ENCODE data around the gene MTCL1.

Gene MTCL1

GRCh38 chr18:8826514-8826913 lies 121.2 kb downstream of the MTCL1 start:
- Histone ChIP-seq H3K36me3 (ENCODE audit: insufficient read depth, insufficient read length, low read length) (peaks cover 68% of the 10 kb centered on the region), H3K9me3 (ENCODE audit: insufficient read depth, low read length) (no peaks in the 10 kb centered on the region), H3K4me3 (ENCODE audit: insufficient read length, low read depth) (no peak overlapping the region), H3K27me3 (ENCODE audit: insufficient read depth, insufficient read length) (no peaks in the 10 kb centered on the region), H3K9ac (ENCODE audit: insufficient read length, low read depth) (no peak overlapping the region), H3K4me1 (ENCODE audit: insufficient read depth, insufficient read length) (peaks cover 7% of the 10 kb centered on the region)
- TF ChIP-seq SUZ12 (IDR thresholded peaks at IDR 0.05; ENCODE audit: extremely low read depth, insufficient read depth, insufficient read length) = no peak
- no peak for TF ChIP-seq ZNF274 (IDR thresholded peaks at IDR 0.05; ENCODE audit: low read depth, low read length)
- TF ChIP-seq YY1 (IDR thresholded peaks at IDR 0.05; ENCODE audit: insufficient read depth, insufficient read length) = no peak
- no peak for DNase-seq (ENCODE audit: low read depth, low spot score)

GRCh38 chr18:8826971-8827370 lies 121.6 kb downstream of the MTCL1 start:
- no peaks in the 10 kb centered on the region for H3K27me3 ChIP-seq (ENCODE audit: insufficient read depth, insufficient read length)
- H3K9me3 ChIP-seq (ENCODE audit: insufficient read depth, low read length) = no peaks in the 10 kb centered on the region
- H3K4me3 ChIP-seq (ENCODE audit: insufficient read length, low read depth) = no peak overlapping the region
- no peak overlapping the region for H3K9ac ChIP-seq (ENCODE audit: insufficient read length, low read depth)
- peaks cover 7% of the 10 kb centered on the region for H3K4me1 ChIP-seq (ENCODE audit: insufficient read depth, insufficient read length)
- TF ChIP-seq YY1 (IDR thresholded peaks at IDR 0.05; ENCODE audit: insufficient read depth, insufficient read length) (no peak), SUZ12 (IDR thresholded peaks at IDR 0.05; ENCODE audit: extremely low read depth, insufficient read depth, insufficient read length) (no peak), ZNF274 (IDR thresholded peaks at IDR 0.05; ENCODE audit: low read depth, low read length) (no peak)
- peaks cover 67% of the 10 kb centered on the region for H3K36me3 ChIP-seq (ENCODE audit: insufficient read depth, insufficient read length, low read length)
- no peak for DNase-seq (ENCODE audit: low read depth, low spot score)

- Histone ChIP-seq H3K27me3 (ENCODE audit: insufficient read depth, insufficient read length) (no peaks in the 10 kb centered on the region), H3K9me3 (ENCODE audit: insufficient read depth, low read length) (no peaks in the 10 kb centered on the region), H3K36me3 (ENCODE audit: insufficient read depth, insufficient read length, low read length) (peaks cover 59% of the 10 kb centered on the region), H3K4me3 (ENCODE audit: insufficient read length, low read depth) (no peak overlapping the region), H3K4me1 (ENCODE audit: insufficient read depth, insufficient read length) (peaks cover 7% of the 10 kb centered on the region), H3K9ac (ENCODE audit: insufficient read length, low read depth) (no peak overlapping the region)
- no peak for DNase-seq (ENCODE audit: low read depth, low spot score)
- TF ChIP-seq YY1 (IDR thresholded peaks at IDR 0.05; ENCODE audit: insufficient read depth, insufficient read length) (no peak), ZNF274 (IDR thresholded peaks at IDR 0.05; ENCODE audit: low read depth, low read length) (no peak), SUZ12 (IDR thresholded peaks at IDR 0.05; ENCODE audit: extremely low read depth, insufficient read depth, insufficient read length) (no peak)
Observed at GRCh38 chr18:8828300-8828699, 122.9 kb downstream of the MTCL1 start.

GRCh38 chr18:8828798-8829197 lies 123.4 kb downstream of the MTCL1 start:
- Histone ChIP-seq H3K9ac (ENCODE audit: insufficient read length, low read depth) (no peak overlapping the region), H3K4me1 (ENCODE audit: insufficient read depth, insufficient read length) (peaks cover 7% of the 10 kb centered on the region), H3K4me3 (ENCODE audit: insufficient read length, low read depth) (no peak overlapping the region), H3K27me3 (ENCODE audit: insufficient read depth, insufficient read length) (no peaks in the 10 kb centered on the region), H3K9me3 (ENCODE audit: insufficient read depth, low read length) (no peaks in the 10 kb centered on the region), H3K36me3 (ENCODE audit: insufficient read depth, insufficient read length, low read length) (peaks cover 54% of the 10 kb centered on the region)
- TF ChIP-seq ZNF274 (IDR thresholded peaks at IDR 0.05; ENCODE audit: low read depth, low read length) (no peak), YY1 (IDR thresholded peaks at IDR 0.05; ENCODE audit: insufficient read depth, insufficient read length) (no peak), SUZ12 (IDR thresholded peaks at IDR 0.05; ENCODE audit: extremely low read depth, insufficient read depth, insufficient read length) (no peak)
- DNase-seq (ENCODE audit: low read depth, low spot score) = no peak

- TF ChIP-seq ZNF274 (IDR thresholded peaks at IDR 0.05; ENCODE audit: low read depth, low read length) = no peak
- TF ChIP-seq YY1 (IDR thresholded peaks at IDR 0.05; ENCODE audit: insufficient read depth, insufficient read length) = no peak
- TF ChIP-seq SUZ12 (IDR thresholded peaks at IDR 0.05; ENCODE audit: extremely low read depth, insufficient read depth, insufficient read length) = no peak
- H3K9ac ChIP-seq (ENCODE audit: insufficient read length, low read depth) = no peak overlapping the region
- no peak overlapping the region for H3K4me3 ChIP-seq (ENCODE audit: insufficient read length, low read depth)
- H3K9me3 ChIP-seq (ENCODE audit: insufficient read depth, low read length) = no peaks in the 10 kb centered on the region
- DNase-seq (ENCODE audit: low read depth, low spot score) = no peak
- H3K27me3 ChIP-seq (ENCODE audit: insufficient read depth, insufficient read length) = no peaks in the 10 kb centered on the region
- H3K36me3 ChIP-seq (ENCODE audit: insufficient read depth, insufficient read length, low read length) = peaks cover 39% of the 10 kb centered on the region
- H3K4me1 ChIP-seq (ENCODE audit: insufficient read depth, insufficient read length) = peaks cover 7% of the 10 kb centered on the region
Observed at GRCh38 chr18:8830067-8831060, 125.0 kb downstream of the MTCL1 start.

GRCh38 chr18:8831112-8831511 lies 125.8 kb downstream of the MTCL1 start:
- H3K4me3 ChIP-seq (ENCODE audit: insufficient read length, low read depth) = no peak overlapping the region
- no peak overlapping the region for H3K9ac ChIP-seq (ENCODE audit: insufficient read length, low read depth)
- H3K27me3 ChIP-seq (ENCODE audit: insufficient read depth, insufficient read length) = no peaks in the 10 kb centered on the region
- TF ChIP-seq SUZ12 (IDR thresholded peaks at IDR 0.05; ENCODE audit: extremely low read depth, insufficient read depth, insufficient read length) = no peak
- no peak for TF ChIP-seq YY1 (IDR thresholded peaks at IDR 0.05; ENCODE audit: insufficient read depth, insufficient read length)
- TF ChIP-seq ZNF274 (IDR thresholded peaks at IDR 0.05; ENCODE audit: low read depth, low read length) = no peak
- DNase-seq (ENCODE audit: low read depth, low spot score) = no peak
- H3K4me1 ChIP-seq (ENCODE audit: insufficient read depth, insufficient read length) = peaks cover 7% of the 10 kb centered on the region
- peaks cover 31% of the 10 kb centered on the region for H3K36me3 ChIP-seq (ENCODE audit: insufficient read depth, insufficient read length, low read length)
- H3K9me3 ChIP-seq (ENCODE audit: insufficient read depth, low read length) = no peaks in the 10 kb centered on the region

- Histone ChIP-seq H3K4me1 (ENCODE audit: insufficient read depth, insufficient read length) (peaks cover 7% of the 10 kb centered on the region), H3K4me3 (ENCODE audit: insufficient read length, low read depth) (no peak overlapping the region), H3K36me3 (ENCODE audit: insufficient read depth, insufficient read length, low read length) (peaks cover 27% of the 10 kb centered on the region), H3K9me3 (ENCODE audit: insufficient read depth, low read length) (no peaks in the 10 kb centered on the region), H3K27me3 (ENCODE audit: insufficient read depth, insufficient read length) (no peaks in the 10 kb centered on the region), H3K9ac (ENCODE audit: insufficient read length, low read depth) (no peak overlapping the region)
- TF ChIP-seq SUZ12 (IDR thresholded peaks at IDR 0.05; ENCODE audit: extremely low read depth, insufficient read depth, insufficient read length) (no peak), YY1 (IDR thresholded peaks at IDR 0.05; ENCODE audit: insufficient read depth, insufficient read length) (no peak), ZNF274 (IDR thresholded peaks at IDR 0.05; ENCODE audit: low read depth, low read length) (no peak)
- no peak for DNase-seq (ENCODE audit: low read depth, low spot score)
Observed at GRCh38 chr18:8831531-8831930, 126.2 kb downstream of the MTCL1 start.

All from NT2/D1 (cell line).